HepG2 (cell line): ENCODE results near the gene C10orf90. TPM values are rescaled to one million over a fixed set of nuclear protein-coding genes. Genes with fewer than 3 reads are reported as not detected.

Source experiments
- ATAC-seq: fragments of 200-7000 bp; cut with Tn5 transposase; 3 replicates; pipeline ENCODE4 v1.9.1; 2020; ENCODE audit warnings: mild to moderate bottlenecking, moderate library complexity
- BruUV-seq: library from RNA; stranded (reverse); fragments of 400-500 nt; replicated peaks from 2 replicates; lab custom pipeline; 2021; lab: Mats Ljungman, UMichigan
- CTCF ChIA-PET: fragments of 300-600 bp; formaldehyde crosslinking; extraction: SDS; loops from one replicate; lab custom pipeline; 2021; ENCODE audit warnings: low total read pairs, inconsistent platforms, low intra/inter-chr PET ratio; lab: Yijun Ruan, JAX
- POLR2A ChIA-PET: fragments of 350-600 bp; sonication (Branson Sonifier 250); formaldehyde crosslinking; loops from one replicate; lab custom pipeline; 2020; ENCODE audit warnings: antibody characterized with exemption, inconsistent platforms; lab: Yijun Ruan, JAX
- DNase-seq: peaks from one replicate; pipeline ENCODE4 v3.0.0-alpha.2; 2015; ENCODE audit warnings: low spot score
- FAIRE-seq: peaks from 3 replicates; lab custom pipeline; 2011; peaks lifted over from hg19 to GRCh38; lab: Jason Lieb, UNC
- H2AFZ ChIP-seq: one replicate; pipeline ENCODE4 v1.6.1; 2011; ENCODE audit warnings: low read length, inconsistent platforms
- H3K27ac ChIP-seq: fragments of 300-600 bp; 3 replicates; pipeline ENCODE4 v1.8.0; 2011; ENCODE audit warnings: mixed run types, mild to moderate bottlenecking, mixed read lengths, low read length, inconsistent platforms; ENCODE audit not compliant: insufficient read depth; ENCODE audit errors: extremely low read length
- H3K27me3 ChIP-seq, 2 experiments: fragments of 200-600 bp in 1 of 2; 2 replicates in 1 of 2; 3 replicates in 1 of 2; pipeline versions ENCODE4 v1.6.0 to v1.8.0; 2011; ENCODE audit warnings: low read length in 2 of 2, mild to moderate bottlenecking in 2 of 2, moderate library complexity in 2 of 2, inconsistent platforms in 1 of 2; ENCODE audit not compliant: insufficient read depth in 2 of 2, control insufficient read depth in 1 of 2
- H3K36me3 ChIP-seq, 2 experiments: fragments of 200-600 bp in 1 of 2; replicated peaks in 1 of 2; 2 replicates in 1 of 2; 3 replicates in 1 of 2; pipeline versions ENCODE4 v1.5.1 to v1.8.0; 2011; ENCODE audit warnings: low read length in 2 of 2, inconsistent platforms in 1 of 2; ENCODE audit not compliant: insufficient read depth in 2 of 2, control insufficient read depth in 1 of 2
- H3K4me1 ChIP-seq: 2 replicates; pipeline ENCODE4 v1.5.1; 2012; ENCODE audit warnings: low read length, inconsistent platforms; ENCODE audit not compliant: insufficient read depth
- H3K4me2 ChIP-seq: 2 replicates; pipeline ENCODE4 v1.6.0; 2011; ENCODE audit warnings: low read depth, low read length, inconsistent platforms
- H3K4me3 ChIP-seq, 3 experiments: fragments of 200-600 bp in 1 of 3; sonication (generic), shearing (Covaris generic) in 1 of 3; replicated peaks in 1 of 3; 2 replicates each; pipeline ENCODE4 v1.5.1; 2011 to 2016; ENCODE audit warnings: low read length in 3 of 3, inconsistent platforms in 2 of 3, low read depth in 2 of 3, mild to moderate bottlenecking in 2 of 3, control low read depth in 1 of 3, mixed read lengths in 1 of 3; ENCODE audit not compliant: insufficient read depth in 1 of 3
- H3K79me2 ChIP-seq: one replicate; pipeline ENCODE4 v1.6.1; 2011; ENCODE audit warnings: low read length, inconsistent platforms; ENCODE audit not compliant: insufficient read depth
- H3K9ac ChIP-seq: 2 replicates; pipeline ENCODE4 v1.6.0; 2011; ENCODE audit warnings: mild to moderate bottlenecking, low read depth, low read length, inconsistent platforms; ENCODE audit not compliant: insufficient read depth
- H3K9me3 ChIP-seq: 2 replicates; pipeline ENCODE4 v1.5.1; 2012; ENCODE audit warnings: mild to moderate bottlenecking, low read length
- H4K20me1 ChIP-seq: 2 replicates; pipeline ENCODE4 v1.6.0; 2011; ENCODE audit warnings: inconsistent platforms, mild to moderate bottlenecking, low read length, moderate library complexity; ENCODE audit not compliant: insufficient read depth
- CBFB ChIP-seq: sonication (generic); formaldehyde crosslinking; IDR thresholded peaks from 2 replicates; pipeline ENCODE4 v1.4.0; 2020; ENCODE audit warnings: missing genetic modification reagents
- ELF1 ChIP-seq: sonication (generic); formaldehyde crosslinking; IDR thresholded peaks from 2 replicates; pipeline ENCODE4 v1.4.0; 2020; ENCODE audit warnings: missing genetic modification reagents
- POGZ ChIP-seq: sonication (generic); formaldehyde crosslinking; IDR thresholded peaks from 2 replicates; pipeline ENCODE4 v1.4.0; 2020; ENCODE audit warnings: mild to moderate bottlenecking, missing genetic modification reagents
- SCMH1 ChIP-seq: sonication (generic); formaldehyde crosslinking; IDR thresholded peaks from 2 replicates; pipeline ENCODE4 v1.9.0; 2021; ENCODE audit warnings: missing genetic modification reagents, mild to moderate bottlenecking, borderline replicate concordance
- SETDB1 ChIP-seq: sonication (generic); formaldehyde crosslinking; IDR thresholded peaks from 2 replicates; pipeline ENCODE4 v1.5.1; 2020; ENCODE audit warnings: missing genetic modification reagents, mild to moderate bottlenecking, borderline replicate concordance
- TAF1 ChIP-seq: sonication (generic); formaldehyde crosslinking; IDR thresholded peaks from 2 replicates; pipeline ENCODE4 v1.4.0; 2020; ENCODE audit warnings: missing genetic modification reagents
- TBL1XR1 ChIP-seq: fragments of 150-350 bp; IDR thresholded peaks from 2 replicates; pipeline ENCODE4 v1.6.1; 2014; ENCODE audit warnings: borderline replicate concordance, low read length; ENCODE audit not compliant: partially characterized antibody
- ZNF841 ChIP-seq: sonication (generic); formaldehyde crosslinking; IDR thresholded peaks from 2 replicates; pipeline ENCODE4 v1.8.1; 2023; ENCODE audit warnings: missing genetic modification reagents, borderline replicate concordance
- WGBS: methylation state at CpG from one replicate; pipeline ENCODE4 v1.1.6; 2017; ENCODE audit warnings: low lambda C conversion rate; 5-methylcytosine and 5-hydroxymethylcytosine counted together
- in situ Hi-C: cut with HindIII; loops from 2 replicates; pipeline ENCODE4 v1.10.0; 2017; ENCODE audit warnings: low pct_unique_long_range_greater_than_20kb; ENCODE audit not compliant: extremely low pct_ligation_motif_present
- intact Hi-C: fragments of 100-400 bp; cut with micrococcal nuclease; formaldehyde crosslinking; loops from one replicate; pipeline ENCODE4 v1.10.0; 2022; ENCODE audit not compliant: unreplicated experiment
- polyA plus RNA-seq, 8 experiments: library from polyadenylated mRNA; depleted of rRNA in 3 of 8; stranded (reverse) in 7 of 8; unstranded in 1 of 8; fragments of >200 nt; fragmentation: Illumina TruSeq in 4 of 8; extraction: Trizol in 4 of 8; gene quantifications; 2 replicates each; pipeline versions ENCODE4 v1.2.1 to v1.2.3, GENCODE V29; 2011 to 2016; ENCODE audit warnings: low read depth in 4 of 8, missing spikeins in 1 of 8, mixed read lengths in 1 of 8; ENCODE audit not compliant: insufficient read depth in 1 of 8
- total RNA-seq, 5 experiments: library from RNA; depleted of rRNA; stranded (reverse); fragments of >200 nt; fragmentation: Illumina TruSeq; extraction: Trizol; gene quantifications; 2 replicates each; pipeline ENCODE4 v1.2.3, GENCODE V29; 2016; ENCODE audit warnings: low read depth in 1 of 5
- TF ChIP-seq, protein P1 (sequence below): sonication (generic); formaldehyde crosslinking; IDR thresholded peaks from 2 replicates; pipeline ENCODE4 v1.5.0; 2020; ENCODE audit warnings: missing genetic modification reagents
- TF ChIP-seq, protein P2 (sequence below): sonication (generic); formaldehyde crosslinking; IDR thresholded peaks from 2 replicates; pipeline ENCODE4 v1.5.1; 2020; ENCODE audit warnings: missing genetic modification reagents, mild to moderate bottlenecking, borderline replicate concordance
- TF ChIP-seq, protein P3 (sequence below): sonication (generic); formaldehyde crosslinking; IDR thresholded peaks from 2 replicates; pipeline ENCODE4 v1.4.0; 2020; ENCODE audit warnings: missing genetic modification reagents, borderline replicate concordance
- TF ChIP-seq, protein P4 (sequence below): sonication (generic); formaldehyde crosslinking; IDR thresholded peaks from 2 replicates; pipeline ENCODE4 v1.4.0; 2020; ENCODE audit warnings: missing genetic modification reagents
- TF ChIP-seq, protein P5 (sequence below): IDR thresholded peaks from 2 replicates; pipeline ENCODE4 v1.6.1; 2016; ENCODE audit warnings: control low read depth

The C10orf90 gene
- total and polyA plus RNA-seq, 2 of the 13 experiments (the other 11 are each of a cell fraction or from before 2014, with no cell fraction given), result not detected

GRCh38 chr10:126687121-126687606 lies 16.7 kb upstream of the C10orf90 start:
- H3K4me3 ChIP-seq, result no peak overlapping the region
- TF ChIP-seq CBFB (CRISPR knock-in tag), result no peak
- TF ChIP-seq ZNF841 (CRISPR knock-in tag), result no peak
- TF ChIP-seq, protein P1, sequence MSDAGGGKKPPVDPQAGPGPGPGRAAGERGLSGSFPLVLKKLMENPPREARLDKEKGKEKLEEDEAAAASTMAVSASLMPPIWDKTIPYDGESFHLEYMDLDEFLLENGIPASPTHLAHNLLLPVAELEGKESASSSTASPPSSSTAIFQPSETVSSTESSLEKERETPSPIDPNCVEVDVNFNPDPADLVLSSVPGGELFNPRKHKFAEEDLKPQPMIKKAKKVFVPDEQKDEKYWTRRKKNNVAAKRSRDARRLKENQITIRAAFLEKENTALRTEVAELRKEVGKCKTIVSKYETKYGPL (CRISPR knock-in tag), result no peak
- TF ChIP-seq, protein P2, sequence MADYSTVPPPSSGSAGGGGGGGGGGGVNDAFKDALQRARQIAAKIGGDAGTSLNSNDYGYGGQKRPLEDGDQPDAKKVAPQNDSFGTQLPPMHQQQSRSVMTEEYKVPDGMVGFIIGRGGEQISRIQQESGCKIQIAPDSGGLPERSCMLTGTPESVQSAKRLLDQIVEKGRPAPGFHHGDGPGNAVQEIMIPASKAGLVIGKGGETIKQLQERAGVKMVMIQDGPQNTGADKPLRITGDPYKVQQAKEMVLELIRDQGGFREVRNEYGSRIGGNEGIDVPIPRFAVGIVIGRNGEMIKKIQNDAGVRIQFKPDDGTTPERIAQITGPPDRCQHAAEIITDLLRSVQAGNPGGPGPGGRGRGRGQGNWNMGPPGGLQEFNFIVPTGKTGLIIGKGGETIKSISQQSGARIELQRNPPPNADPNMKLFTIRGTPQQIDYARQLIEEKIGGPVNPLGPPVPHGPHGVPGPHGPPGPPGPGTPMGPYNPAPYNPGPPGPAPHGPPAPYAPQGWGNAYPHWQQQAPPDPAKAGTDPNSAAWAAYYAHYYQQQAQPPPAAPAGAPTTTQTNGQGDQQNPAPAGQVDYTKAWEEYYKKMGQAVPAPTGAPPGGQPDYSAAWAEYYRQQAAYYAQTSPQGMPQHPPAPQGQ, result no peak
- no peak for TF ChIP-seq POGZ (CRISPR knock-in tag)
- no peak for TF ChIP-seq ELF1 (CRISPR knock-in tag)
- no peak for TF ChIP-seq SCMH1
- TF ChIP-seq, protein P3, sequence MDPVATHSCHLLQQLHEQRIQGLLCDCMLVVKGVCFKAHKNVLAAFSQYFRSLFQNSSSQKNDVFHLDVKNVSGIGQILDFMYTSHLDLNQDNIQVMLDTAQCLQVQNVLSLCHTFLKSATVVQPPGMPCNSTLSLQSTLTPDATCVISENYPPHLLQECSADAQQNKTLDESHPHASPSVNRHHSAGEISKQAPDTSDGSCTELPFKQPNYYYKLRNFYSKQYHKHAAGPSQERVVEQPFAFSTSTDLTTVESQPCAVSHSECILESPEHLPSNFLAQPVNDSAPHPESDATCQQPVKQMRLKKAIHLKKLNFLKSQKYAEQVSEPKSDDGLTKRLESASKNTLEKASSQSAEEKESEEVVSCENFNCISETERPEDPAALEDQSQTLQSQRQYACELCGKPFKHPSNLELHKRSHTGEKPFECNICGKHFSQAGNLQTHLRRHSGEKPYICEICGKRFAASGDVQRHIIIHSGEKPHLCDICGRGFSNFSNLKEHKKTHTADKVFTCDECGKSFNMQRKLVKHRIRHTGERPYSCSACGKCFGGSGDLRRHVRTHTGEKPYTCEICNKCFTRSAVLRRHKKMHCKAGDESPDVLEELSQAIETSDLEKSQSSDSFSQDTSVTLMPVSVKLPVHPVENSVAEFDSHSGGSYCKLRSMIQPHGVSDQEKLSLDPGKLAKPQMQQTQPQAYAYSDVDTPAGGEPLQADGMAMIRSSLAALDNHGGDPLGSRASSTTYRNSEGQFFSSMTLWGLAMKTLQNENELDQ (CRISPR knock-in tag), result no peak
- no peak for TF ChIP-seq SETDB1 (CRISPR knock-in tag)
- TF ChIP-seq TBL1XR1, result no peak
- TF ChIP-seq TAF1 (CRISPR knock-in tag), result no peak
- TF ChIP-seq, protein P4, sequence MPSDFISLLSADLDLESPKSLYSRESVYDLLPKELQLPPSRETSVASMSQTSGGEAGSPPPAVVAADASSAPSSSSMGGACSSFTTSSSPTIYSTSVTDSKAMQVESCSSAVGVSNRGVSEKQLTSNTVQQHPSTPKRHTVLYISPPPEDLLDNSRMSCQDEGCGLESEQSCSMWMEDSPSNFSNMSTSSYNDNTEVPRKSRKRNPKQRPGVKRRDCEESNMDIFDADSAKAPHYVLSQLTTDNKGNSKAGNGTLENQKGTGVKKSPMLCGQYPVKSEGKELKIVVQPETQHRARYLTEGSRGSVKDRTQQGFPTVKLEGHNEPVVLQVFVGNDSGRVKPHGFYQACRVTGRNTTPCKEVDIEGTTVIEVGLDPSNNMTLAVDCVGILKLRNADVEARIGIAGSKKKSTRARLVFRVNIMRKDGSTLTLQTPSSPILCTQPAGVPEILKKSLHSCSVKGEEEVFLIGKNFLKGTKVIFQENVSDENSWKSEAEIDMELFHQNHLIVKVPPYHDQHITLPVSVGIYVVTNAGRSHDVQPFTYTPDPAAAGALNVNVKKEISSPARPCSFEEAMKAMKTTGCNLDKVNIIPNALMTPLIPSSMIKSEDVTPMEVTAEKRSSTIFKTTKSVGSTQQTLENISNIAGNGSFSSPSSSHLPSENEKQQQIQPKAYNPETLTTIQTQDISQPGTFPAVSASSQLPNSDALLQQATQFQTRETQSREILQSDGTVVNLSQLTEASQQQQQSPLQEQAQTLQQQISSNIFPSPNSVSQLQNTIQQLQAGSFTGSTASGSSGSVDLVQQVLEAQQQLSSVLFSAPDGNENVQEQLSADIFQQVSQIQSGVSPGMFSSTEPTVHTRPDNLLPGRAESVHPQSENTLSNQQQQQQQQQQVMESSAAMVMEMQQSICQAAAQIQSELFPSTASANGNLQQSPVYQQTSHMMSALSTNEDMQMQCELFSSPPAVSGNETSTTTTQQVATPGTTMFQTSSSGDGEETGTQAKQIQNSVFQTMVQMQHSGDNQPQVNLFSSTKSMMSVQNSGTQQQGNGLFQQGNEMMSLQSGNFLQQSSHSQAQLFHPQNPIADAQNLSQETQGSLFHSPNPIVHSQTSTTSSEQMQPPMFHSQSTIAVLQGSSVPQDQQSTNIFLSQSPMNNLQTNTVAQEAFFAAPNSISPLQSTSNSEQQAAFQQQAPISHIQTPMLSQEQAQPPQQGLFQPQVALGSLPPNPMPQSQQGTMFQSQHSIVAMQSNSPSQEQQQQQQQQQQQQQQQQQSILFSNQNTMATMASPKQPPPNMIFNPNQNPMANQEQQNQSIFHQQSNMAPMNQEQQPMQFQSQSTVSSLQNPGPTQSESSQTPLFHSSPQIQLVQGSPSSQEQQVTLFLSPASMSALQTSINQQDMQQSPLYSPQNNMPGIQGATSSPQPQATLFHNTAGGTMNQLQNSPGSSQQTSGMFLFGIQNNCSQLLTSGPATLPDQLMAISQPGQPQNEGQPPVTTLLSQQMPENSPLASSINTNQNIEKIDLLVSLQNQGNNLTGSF (CRISPR knock-in tag), result no peak
- TF ChIP-seq, protein P5, sequence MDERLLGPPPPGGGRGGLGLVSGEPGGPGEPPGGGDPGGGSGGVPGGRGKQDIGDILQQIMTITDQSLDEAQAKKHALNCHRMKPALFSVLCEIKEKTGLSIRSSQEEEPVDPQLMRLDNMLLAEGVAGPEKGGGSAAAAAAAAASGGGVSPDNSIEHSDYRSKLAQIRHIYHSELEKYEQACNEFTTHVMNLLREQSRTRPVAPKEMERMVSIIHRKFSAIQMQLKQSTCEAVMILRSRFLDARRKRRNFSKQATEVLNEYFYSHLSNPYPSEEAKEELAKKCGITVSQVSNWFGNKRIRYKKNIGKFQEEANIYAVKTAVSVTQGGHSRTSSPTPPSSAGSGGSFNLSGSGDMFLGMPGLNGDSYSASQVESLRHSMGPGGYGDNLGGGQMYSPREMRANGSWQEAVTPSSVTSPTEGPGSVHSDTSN (CRISPR knock-in tag), result no peak

More at GRCh38 chr10:126687121-126687606, 16.7 kb upstream of the C10orf90 start:
- intact Hi-C loops, result no loop called here
- H3K79me2 ChIP-seq, result no peaks in the 10 kb centered on the region
- ATAC-seq (no peak), DNase-seq (no peak), FAIRE-seq (no peak)
- H2AFZ ChIP-seq, result no peak overlapping the region
- H3K9me3 ChIP-seq, result no peaks in the 10 kb centered on the region
- ChIA-PET CTCF (no interaction called here), POLR2A (no interaction called here)
- H3K27ac ChIP-seq, result no peak overlapping the region
- H3K4me2 ChIP-seq, result no peak overlapping the region
- WGBS, result 10% methylated on average over 10 of the region's 10 CpGs
- H3K36me3 ChIP-seq, result no peaks in the 10 kb centered on the region
- in situ Hi-C loops, result no loop called here
- H3K4me1 ChIP-seq, result no peaks in the 10 kb centered on the region
- H4K20me1 ChIP-seq, result no peaks in the 10 kb centered on the region
- no TSS peak for BruUV-seq
- H3K27me3 ChIP-seq, result peaks cover 0 to 10% of the 10 kb centered on the region in 2 experiments; a peak in 2 of 5 replicates
- no peak overlapping the region for H3K9ac ChIP-seq
